Lung (tissue), 12 donors: ENCODE measurements around the gene PNKD. TPM values are rescaled to one million over a fixed set of nuclear protein-coding genes. Genes with fewer than 3 reads are reported as not detected.

ENCODE experiments used
- ATAC-seq: fragments of 200-7000 bp; cut with Tn5 transposase; one replicate; pipeline ENCODE4 v1.9.1; 2020; ENCODE audit warnings: moderate number of reproducible peaks; ENCODE audit not compliant: insufficient read depth, low FRiP score
- DNase-seq, 3 donors: peaks; one replicate each; pipeline ENCODE4 v3.0.0-alpha.2; 2013 to 2017
- H3K27ac ChIP-seq, 2 donors: one replicate each; pipeline ENCODE4 v1.5.1; 2013; ENCODE audit warnings: mild to moderate bottlenecking in 2 of 2, moderate library complexity in 2 of 2, control low read depth in 1 of 2, inconsistent platforms in 1 of 2, low read depth in 1 of 2, low read length in 1 of 2
- H3K27me3 ChIP-seq, 3 donors: one replicate each; pipeline ENCODE4 v1.5.1; 2013; ENCODE audit warnings: low read length in 2 of 3; ENCODE audit not compliant: control insufficient read depth in 3 of 3, insufficient read depth in 3 of 3
- H3K36me3 ChIP-seq, 4 donors: one replicate each; pipeline ENCODE4 v1.5.1; 2013; ENCODE audit warnings: low read length in 4 of 4, mild to moderate bottlenecking in 1 of 4, moderate library complexity in 1 of 4; ENCODE audit not compliant: control insufficient read depth in 4 of 4, insufficient read depth in 4 of 4
- H3K4me1 ChIP-seq, 5 donors: one replicate each; pipeline ENCODE4 v1.5.1; 2013; ENCODE audit warnings: low read length in 5 of 5, mild to moderate bottlenecking in 2 of 5, moderate library complexity in 1 of 5; ENCODE audit not compliant: control insufficient read depth in 5 of 5, insufficient read depth in 5 of 5
- H3K4me3 ChIP-seq: one replicate; pipeline ENCODE4 v1.5.1; 2013; ENCODE audit warnings: mild to moderate bottlenecking, control low read depth, moderate library complexity
- H3K9ac ChIP-seq, 2 donors: one replicate each; pipeline ENCODE4 v1.5.1; 2013; ENCODE audit warnings: low read length in 2 of 2, control low read depth in 1 of 2; ENCODE audit not compliant: insufficient read depth in 1 of 2
- H3K9me3 ChIP-seq, 4 donors: one replicate each; pipeline ENCODE4 v1.5.1; 2013; ENCODE audit warnings: low read length in 3 of 4, mild to moderate bottlenecking in 1 of 4, moderate library complexity in 1 of 4; ENCODE audit not compliant: control insufficient read depth in 4 of 4, insufficient read depth in 3 of 4
- WGBS, 2 donors: extraction: QIAGEN DNeasy Blood & Tissue Kit; methylation state at CpG; one replicate each; pipeline ENCODE4 v1.1.7; 2013; 5-methylcytosine and 5-hydroxymethylcytosine counted together
- polyA plus RNA-seq, 2 donors: library from polyadenylated mRNA; stranded (reverse); fragments of 200-250 nt; gene quantifications; one replicate each; pipeline ENCODE4 v1.2.1, GENCODE V29; 2013
- total RNA-seq, 2 donors: library from RNA; depleted of rRNA in 1 of 2; stranded (reverse); fragments of >200 nt in 1 of 2; gene quantifications; one replicate each; pipeline ENCODE4 v1.2.1, GENCODE V29; 2014 to 2021
- TF ChIP-seq, protein P1 (sequence below): IDR thresholded peaks from 2 replicates; pipeline ENCODE4 v1.5.1; 2012; ENCODE audit warnings: mild to moderate bottlenecking; ENCODE audit errors: control extremely low read depth, extremely low read depth
- donor health status: control.
- donor health status: control.
- donor health status: Bipolar disorder and iron deficiency.
- donor health status: healthy.
- donor health status: DM: yes; HTN: yes; CAD: no.

The PNKD gene
- total and polyA plus RNA-seq, 4 donors, result 83.8 to 137 (median 114) TPM

- no peaks in the 10 kb centered on the region for H3K36me3 ChIP-seq
- no peaks in the 10 kb centered on the region for H3K27me3 ChIP-seq
- TF ChIP-seq, protein P1, sequence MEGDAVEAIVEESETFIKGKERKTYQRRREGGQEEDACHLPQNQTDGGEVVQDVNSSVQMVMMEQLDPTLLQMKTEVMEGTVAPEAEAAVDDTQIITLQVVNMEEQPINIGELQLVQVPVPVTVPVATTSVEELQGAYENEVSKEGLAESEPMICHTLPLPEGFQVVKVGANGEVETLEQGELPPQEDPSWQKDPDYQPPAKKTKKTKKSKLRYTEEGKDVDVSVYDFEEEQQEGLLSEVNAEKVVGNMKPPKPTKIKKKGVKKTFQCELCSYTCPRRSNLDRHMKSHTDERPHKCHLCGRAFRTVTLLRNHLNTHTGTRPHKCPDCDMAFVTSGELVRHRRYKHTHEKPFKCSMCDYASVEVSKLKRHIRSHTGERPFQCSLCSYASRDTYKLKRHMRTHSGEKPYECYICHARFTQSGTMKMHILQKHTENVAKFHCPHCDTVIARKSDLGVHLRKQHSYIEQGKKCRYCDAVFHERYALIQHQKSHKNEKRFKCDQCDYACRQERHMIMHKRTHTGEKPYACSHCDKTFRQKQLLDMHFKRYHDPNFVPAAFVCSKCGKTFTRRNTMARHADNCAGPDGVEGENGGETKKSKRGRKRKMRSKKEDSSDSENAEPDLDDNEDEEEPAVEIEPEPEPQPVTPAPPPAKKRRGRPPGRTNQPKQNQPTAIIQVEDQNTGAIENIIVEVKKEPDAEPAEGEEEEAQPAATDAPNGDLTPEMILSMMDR, result peak; percentile 94
- H3K4me1 ChIP-seq, result peaks cover 0 to 9% (median 2%) of the 10 kb centered on the region in 5 donors
- no peak overlapping the region for H3K4me3 ChIP-seq
- peak; percentile 89 to 93 (median 89) for DNase-seq
- H3K27ac ChIP-seq, result no peak overlapping the region
- H3K9me3 ChIP-seq, result no peaks in the 10 kb centered on the region
- H3K9ac ChIP-seq, result no peak overlapping the region
- peak; percentile 87 for ATAC-seq
- WGBS, 2 donors, result 9 to 10% methylated on average over 9 of the region's 9 CpGs
Observed at GRCh38 chr2:218301176-218301819, 31.0 kb downstream of the PNKD start.

DNA sequence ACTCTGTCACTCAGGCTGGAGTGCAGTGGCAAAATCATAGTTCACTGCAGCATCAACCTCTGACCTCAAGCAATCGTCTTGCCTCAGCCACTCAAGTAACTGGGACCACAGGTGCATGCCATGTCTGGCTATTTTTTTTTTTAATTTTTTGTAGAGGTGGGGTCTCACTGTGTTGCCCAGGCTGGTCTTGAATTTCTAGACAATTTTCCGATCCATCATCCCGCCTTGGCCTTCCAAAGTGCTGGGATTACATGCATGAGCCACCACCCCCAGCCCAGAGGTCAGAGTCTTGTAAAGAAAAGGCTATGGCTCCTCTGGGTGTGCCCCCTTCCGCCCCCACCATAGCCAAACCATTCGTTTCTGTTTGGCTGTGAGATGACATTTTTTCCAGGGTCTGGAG, 35.1 kb downstream of the PNKD start:
- H3K27ac ChIP-seq, result no peak overlapping the region
- peaks cover 0 to 2% (median 0%) of the 10 kb centered on the region in 5 donors for H3K4me1 ChIP-seq
- H3K4me3 ChIP-seq, result no peak overlapping the region
- no peaks in the 10 kb centered on the region for H3K9me3 ChIP-seq
- no peaks in the 10 kb centered on the region for H3K27me3 ChIP-seq
- ATAC-seq (no peak), DNase-seq (no peak)
- WGBS, 2 donors, result 84 to 86% methylated on average over 5 of the region's 5 CpGs
- no peak overlapping the region for H3K9ac ChIP-seq
- H3K36me3 ChIP-seq, result no peaks in the 10 kb centered on the region
- TF ChIP-seq, protein P1, result no peak

- Histone ChIP-seq H3K27ac (no peak overlapping the region), H3K27me3 (no peaks in the 10 kb centered on the region), H3K4me3 (no peak overlapping the region), H3K4me1 (peaks cover 0 to 7% (median 2%) of the 10 kb centered on the region in 5 donors), H3K9me3 (no peaks in the 10 kb centered on the region), H3K9ac (no peak overlapping the region), H3K36me3 (no peaks in the 10 kb centered on the region)
- DNase-seq (no peak), ATAC-seq (no peak)
- TF ChIP-seq, protein P1, result no peak
- WGBS, 2 donors, result 87 to 88% methylated on average over 9 of the region's 9 CpGs
Observed at GRCh38 chr2:218306184-218306920, 36.0 kb downstream of the PNKD start.
